GM21515 (cell line): ENCODE results near the gene NOS2.
"Not testable (repeated sequence)": the region's sequence is repeated elsewhere in the genome, so short reads cannot be mapped to it uniquely, and the experiment has no call there.

ENCODE experiments used
- ATAC-seq: cut with Tn5 transposase; IDR thresholded peaks from one replicate; pipeline ENCODE4 v1.9.1; 2021; ENCODE audit not compliant: unreplicated experiment

The NOS2 gene

GRCh38 chr17:27733773-27734172 lies 66.6 kb downstream of the NOS2 start:
- no peak for ATAC-seq

DNA sequence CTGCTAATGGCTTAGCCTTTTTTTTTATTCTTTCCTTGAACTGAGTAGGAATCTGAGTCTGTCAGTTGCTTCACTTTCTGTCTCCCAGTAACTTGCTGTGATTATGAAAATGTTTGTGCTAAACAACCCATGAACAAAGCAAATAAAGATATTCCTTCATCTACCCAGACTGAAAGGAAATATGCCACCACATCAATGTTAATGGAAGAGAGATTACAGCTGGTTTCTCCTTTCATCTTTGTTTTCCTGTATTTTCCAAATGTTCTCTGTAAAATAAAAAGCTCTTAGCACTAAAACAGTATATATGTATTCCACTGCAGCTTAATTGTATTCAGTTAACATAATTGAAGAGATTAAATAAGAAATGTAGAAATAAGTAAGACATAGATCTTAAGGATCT lies 67.6 kb downstream of the NOS2 start:
- ATAC-seq, result not testable (repeated sequence)

DNA sequence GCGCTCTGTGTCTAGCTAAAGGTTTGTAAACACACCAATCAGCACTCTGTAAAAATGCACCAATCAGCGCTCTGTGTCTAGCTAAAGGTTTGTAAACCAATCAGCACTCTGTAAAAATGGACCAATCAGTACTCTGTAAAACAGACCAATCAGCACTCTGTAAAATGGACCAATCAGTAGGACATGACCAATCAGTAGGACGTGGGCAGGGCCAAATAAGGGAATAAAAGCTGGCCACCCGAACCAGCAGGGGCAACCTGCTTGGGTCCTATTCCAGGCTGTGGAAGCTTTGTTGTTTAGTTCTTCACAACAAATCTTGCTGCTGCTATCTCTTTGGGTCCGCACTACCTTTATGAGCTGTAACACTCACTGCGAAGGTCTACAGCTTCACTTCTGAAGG lies 74.3 kb downstream of the NOS2 start:
- not testable (repeated sequence) for ATAC-seq

- ATAC-seq, result no peak
Measured at GRCh38 chr17:27721797-27722196, 78.5 kb downstream of the NOS2 start.
